HepG2 (cell line): ENCODE measurements around the gene VEGFB. TPM values are rescaled to one million over a fixed set of nuclear protein-coding genes. Genes with fewer than 3 reads are reported as not detected.

Experiments used
- BCL6 ChIP-seq: IDR thresholded peaks from 2 replicates; pipeline ENCODE4 v1.6.1; 2016; ENCODE audit warnings: missing genetic modification reagents, missing compliant biosample characterization
- EEA1 ChIP-seq: sonication (generic); formaldehyde crosslinking; IDR thresholded peaks from 2 replicates; pipeline ENCODE4 v1.5.1; 2020; ENCODE audit warnings: mild to moderate bottlenecking, missing genetic modification reagents, borderline replicate concordance
- ELF3 ChIP-seq: IDR thresholded peaks from 2 replicates; pipeline ENCODE4 v1.6.1; 2016; ENCODE audit warnings: missing genetic modification reagents, missing compliant biosample characterization
- GLI4 ChIP-seq: sonication (generic); formaldehyde crosslinking; IDR thresholded peaks from 2 replicates; pipeline ENCODE4 v1.5.1; 2020; ENCODE audit warnings: missing genetic modification reagents, mild to moderate bottlenecking, moderate library complexity, borderline replicate concordance
- JUNB ChIP-seq: sonication (generic); formaldehyde crosslinking; IDR thresholded peaks from 2 replicates; pipeline ENCODE4 v1.8.0; 2022; ENCODE audit warnings: missing genetic modification reagents, mild to moderate bottlenecking, borderline replicate concordance
- NR2F1 ChIP-seq, 2 experiments: fragments of 450-650 bp in 1 of 2; formaldehyde crosslinking in 1 of 2; IDR thresholded peaks; 2 replicates each; pipeline versions ENCODE4 v1.5.0 to v1.6.1; 2016 to 2020; ENCODE audit warnings: mild to moderate bottlenecking in 1 of 2, missing compliant biosample characterization in 1 of 2, missing genetic modification reagents in 1 of 2, moderate library complexity in 1 of 2
- SMYD3 ChIP-seq: sonication (generic); formaldehyde crosslinking; IDR thresholded peaks from 2 replicates; pipeline ENCODE4 v1.8.1; 2023; ENCODE audit warnings: mild to moderate bottlenecking, missing genetic modification reagents
- THAP11 ChIP-seq: IDR thresholded peaks from 2 replicates; pipeline ENCODE4 v1.6.1; 2016; ENCODE audit warnings: missing biosample characterization, missing genetic modification reagents
- YY1 ChIP-seq: IDR thresholded peaks from 2 replicates; pipeline ENCODE4 v1.6.1; 2011; ENCODE audit warnings: low read length, low read depth, moderate library complexity, mild to moderate bottlenecking; ENCODE audit not compliant: insufficient read depth, insufficient replicate concordance
- ZNF660 ChIP-seq: sonication (generic); formaldehyde crosslinking; IDR thresholded peaks from 2 replicates; pipeline ENCODE4 v1.5.1; 2020; ENCODE audit warnings: mild to moderate bottlenecking, low read depth, missing genetic modification reagents, borderline replicate concordance
- ZNF775 ChIP-seq: sonication (generic); formaldehyde crosslinking; IDR thresholded peaks from 2 replicates; pipeline ENCODE4 v1.4.0; 2020; ENCODE audit warnings: missing genetic modification reagents, mild to moderate bottlenecking, moderate library complexity, borderline replicate concordance
- ZNF83 ChIP-seq: sonication (generic); formaldehyde crosslinking; IDR thresholded peaks from 2 replicates; pipeline ENCODE4 v1.4.0; 2020; ENCODE audit warnings: missing genetic modification reagents, mild to moderate bottlenecking, borderline replicate concordance
- ZNF883 ChIP-seq: sonication (generic); formaldehyde crosslinking; IDR thresholded peaks from 2 replicates; pipeline ENCODE4 v1.5.1; 2020; ENCODE audit warnings: mild to moderate bottlenecking, missing genetic modification reagents; ENCODE audit errors: not compliant biosample characterization
- ZSCAN22 ChIP-seq: sonication (generic); formaldehyde crosslinking; IDR thresholded peaks from 2 replicates; pipeline ENCODE4 v1.4.0; 2020; ENCODE audit warnings: mild to moderate bottlenecking, missing genetic modification reagents
- ZSCAN25 ChIP-seq: sonication (generic); formaldehyde crosslinking; IDR thresholded peaks from 2 replicates; pipeline ENCODE4 v1.8.0; 2022; ENCODE audit warnings: mild to moderate bottlenecking, missing genetic modification reagents
- polyA plus RNA-seq, 8 experiments: library from polyadenylated mRNA; depleted of rRNA in 3 of 8; stranded (reverse) in 7 of 8; unstranded in 1 of 8; fragments of >200 nt; fragmentation: Illumina TruSeq in 4 of 8; extraction: Trizol in 4 of 8; gene quantifications; 2 replicates each; pipeline versions ENCODE4 v1.2.1 to v1.2.3, GENCODE V29; 2011 to 2016; ENCODE audit warnings: low read depth in 4 of 8, missing spikeins in 1 of 8, mixed read lengths in 1 of 8; ENCODE audit not compliant: insufficient read depth in 1 of 8
- total RNA-seq, 5 experiments: library from RNA; depleted of rRNA; stranded (reverse); fragments of >200 nt; fragmentation: Illumina TruSeq; extraction: Trizol; gene quantifications; 2 replicates each; pipeline ENCODE4 v1.2.3, GENCODE V29; 2016; ENCODE audit warnings: low read depth in 1 of 5
- TF ChIP-seq, protein P1 (sequence below): sonication (generic); formaldehyde crosslinking; IDR thresholded peaks from 2 replicates; pipeline ENCODE4 v1.4.0; 2020; ENCODE audit warnings: missing genetic modification reagents, mild to moderate bottlenecking, borderline replicate concordance
- TF ChIP-seq, protein P2 (sequence below): sonication (generic); formaldehyde crosslinking; IDR thresholded peaks from 2 replicates; pipeline ENCODE4 v1.5.0; 2020; ENCODE audit warnings: mild to moderate bottlenecking, missing genetic modification reagents, borderline replicate concordance
- TF ChIP-seq, protein P3 (sequence below): sonication (generic); formaldehyde crosslinking; IDR thresholded peaks from 2 replicates; pipeline ENCODE4 v1.4.0; 2020; ENCODE audit warnings: missing genetic modification reagents

VEGFB gene
- total and polyA plus RNA-seq, 2 of the 13 experiments (the other 11 are each of a cell fraction or from before 2014, with no cell fraction given): 9.0 to 11.3 TPM

DNA sequence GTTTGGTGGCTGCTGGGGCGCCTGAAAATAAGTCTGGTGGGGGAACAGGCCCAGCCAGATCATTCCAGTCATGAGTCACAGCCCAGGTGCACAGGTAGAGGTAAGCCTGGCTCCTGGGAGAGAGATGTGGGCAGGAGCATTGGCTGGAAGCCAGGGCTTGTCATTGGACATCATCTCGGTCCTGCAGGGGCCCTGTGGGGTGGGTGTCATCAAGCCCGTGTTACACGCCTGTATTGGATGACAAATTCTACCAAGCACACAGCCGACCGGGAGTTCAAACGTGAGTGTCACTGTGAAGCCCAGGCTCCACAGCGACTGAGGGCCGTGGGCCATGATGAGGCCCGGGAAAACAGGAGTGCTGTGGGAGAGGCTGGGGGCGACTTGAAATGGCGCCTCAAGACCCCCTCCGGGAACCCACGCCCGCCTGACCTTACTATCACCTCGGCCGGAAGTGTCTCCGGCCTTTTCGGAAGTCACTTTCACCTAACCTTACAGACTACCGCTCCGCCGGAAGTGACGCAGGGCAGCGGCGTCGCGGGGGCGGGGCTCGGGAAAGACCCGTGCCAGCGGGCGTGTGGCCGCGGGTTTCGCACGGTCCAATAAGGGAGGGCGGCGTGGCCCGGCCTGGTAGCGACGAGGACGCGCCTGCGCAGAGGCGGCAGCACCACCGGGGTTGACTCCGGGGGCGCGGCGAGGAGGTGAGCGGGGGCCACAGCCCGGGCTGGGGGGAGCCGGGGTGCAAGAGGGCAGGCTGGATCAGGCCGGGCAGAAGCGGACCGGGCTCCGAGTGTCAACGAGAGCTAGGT lies 6.3 kb downstream of the VEGFB start, which contains the start of gene FKBP2 (continued):
- no peak for TF ChIP-seq SMYD3 (CRISPR knock-in tag)
- peak; percentile 29; the same call in 1 of the 2 replicates for TF ChIP-seq ZSCAN25 (CRISPR knock-in tag)
- TF ChIP-seq ZNF883 (CRISPR knock-in tag): peak; percentile 25
- no peak for TF ChIP-seq ZNF660 (CRISPR knock-in tag)
- peak; percentile 57; the same call in 1 of the 2 replicates for TF ChIP-seq ELF3 (CRISPR knock-in tag)
- peak; percentile 71 for TF ChIP-seq YY1
- no peak for TF ChIP-seq ZNF775 (CRISPR knock-in tag)
- TF ChIP-seq ZSCAN22 (CRISPR knock-in tag): no peak
- no peak for TF ChIP-seq JUNB (CRISPR knock-in tag)
- peak; percentile 94 for TF ChIP-seq THAP11
- TF ChIP-seq, protein P1, sequence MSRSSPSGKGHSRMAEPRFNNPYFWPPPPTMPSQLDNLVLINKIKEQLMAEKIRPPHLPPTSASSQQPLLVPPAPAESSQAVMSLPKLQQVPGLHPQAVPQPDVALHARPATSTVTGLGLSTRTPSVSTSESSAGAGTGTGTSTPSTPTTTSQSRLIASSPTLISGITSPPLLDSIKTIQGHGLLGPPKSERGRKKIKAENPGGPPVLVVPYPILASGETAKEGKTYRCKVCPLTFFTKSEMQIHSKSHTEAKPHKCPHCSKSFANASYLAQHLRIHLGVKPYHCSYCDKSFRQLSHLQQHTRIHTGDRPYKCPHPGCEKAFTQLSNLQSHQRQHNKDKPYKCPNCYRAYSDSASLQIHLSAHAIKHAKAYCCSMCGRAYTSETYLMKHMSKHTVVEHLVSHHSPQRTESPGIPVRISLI (CRISPR knock-in tag): no peak
- TF ChIP-seq, protein P2, sequence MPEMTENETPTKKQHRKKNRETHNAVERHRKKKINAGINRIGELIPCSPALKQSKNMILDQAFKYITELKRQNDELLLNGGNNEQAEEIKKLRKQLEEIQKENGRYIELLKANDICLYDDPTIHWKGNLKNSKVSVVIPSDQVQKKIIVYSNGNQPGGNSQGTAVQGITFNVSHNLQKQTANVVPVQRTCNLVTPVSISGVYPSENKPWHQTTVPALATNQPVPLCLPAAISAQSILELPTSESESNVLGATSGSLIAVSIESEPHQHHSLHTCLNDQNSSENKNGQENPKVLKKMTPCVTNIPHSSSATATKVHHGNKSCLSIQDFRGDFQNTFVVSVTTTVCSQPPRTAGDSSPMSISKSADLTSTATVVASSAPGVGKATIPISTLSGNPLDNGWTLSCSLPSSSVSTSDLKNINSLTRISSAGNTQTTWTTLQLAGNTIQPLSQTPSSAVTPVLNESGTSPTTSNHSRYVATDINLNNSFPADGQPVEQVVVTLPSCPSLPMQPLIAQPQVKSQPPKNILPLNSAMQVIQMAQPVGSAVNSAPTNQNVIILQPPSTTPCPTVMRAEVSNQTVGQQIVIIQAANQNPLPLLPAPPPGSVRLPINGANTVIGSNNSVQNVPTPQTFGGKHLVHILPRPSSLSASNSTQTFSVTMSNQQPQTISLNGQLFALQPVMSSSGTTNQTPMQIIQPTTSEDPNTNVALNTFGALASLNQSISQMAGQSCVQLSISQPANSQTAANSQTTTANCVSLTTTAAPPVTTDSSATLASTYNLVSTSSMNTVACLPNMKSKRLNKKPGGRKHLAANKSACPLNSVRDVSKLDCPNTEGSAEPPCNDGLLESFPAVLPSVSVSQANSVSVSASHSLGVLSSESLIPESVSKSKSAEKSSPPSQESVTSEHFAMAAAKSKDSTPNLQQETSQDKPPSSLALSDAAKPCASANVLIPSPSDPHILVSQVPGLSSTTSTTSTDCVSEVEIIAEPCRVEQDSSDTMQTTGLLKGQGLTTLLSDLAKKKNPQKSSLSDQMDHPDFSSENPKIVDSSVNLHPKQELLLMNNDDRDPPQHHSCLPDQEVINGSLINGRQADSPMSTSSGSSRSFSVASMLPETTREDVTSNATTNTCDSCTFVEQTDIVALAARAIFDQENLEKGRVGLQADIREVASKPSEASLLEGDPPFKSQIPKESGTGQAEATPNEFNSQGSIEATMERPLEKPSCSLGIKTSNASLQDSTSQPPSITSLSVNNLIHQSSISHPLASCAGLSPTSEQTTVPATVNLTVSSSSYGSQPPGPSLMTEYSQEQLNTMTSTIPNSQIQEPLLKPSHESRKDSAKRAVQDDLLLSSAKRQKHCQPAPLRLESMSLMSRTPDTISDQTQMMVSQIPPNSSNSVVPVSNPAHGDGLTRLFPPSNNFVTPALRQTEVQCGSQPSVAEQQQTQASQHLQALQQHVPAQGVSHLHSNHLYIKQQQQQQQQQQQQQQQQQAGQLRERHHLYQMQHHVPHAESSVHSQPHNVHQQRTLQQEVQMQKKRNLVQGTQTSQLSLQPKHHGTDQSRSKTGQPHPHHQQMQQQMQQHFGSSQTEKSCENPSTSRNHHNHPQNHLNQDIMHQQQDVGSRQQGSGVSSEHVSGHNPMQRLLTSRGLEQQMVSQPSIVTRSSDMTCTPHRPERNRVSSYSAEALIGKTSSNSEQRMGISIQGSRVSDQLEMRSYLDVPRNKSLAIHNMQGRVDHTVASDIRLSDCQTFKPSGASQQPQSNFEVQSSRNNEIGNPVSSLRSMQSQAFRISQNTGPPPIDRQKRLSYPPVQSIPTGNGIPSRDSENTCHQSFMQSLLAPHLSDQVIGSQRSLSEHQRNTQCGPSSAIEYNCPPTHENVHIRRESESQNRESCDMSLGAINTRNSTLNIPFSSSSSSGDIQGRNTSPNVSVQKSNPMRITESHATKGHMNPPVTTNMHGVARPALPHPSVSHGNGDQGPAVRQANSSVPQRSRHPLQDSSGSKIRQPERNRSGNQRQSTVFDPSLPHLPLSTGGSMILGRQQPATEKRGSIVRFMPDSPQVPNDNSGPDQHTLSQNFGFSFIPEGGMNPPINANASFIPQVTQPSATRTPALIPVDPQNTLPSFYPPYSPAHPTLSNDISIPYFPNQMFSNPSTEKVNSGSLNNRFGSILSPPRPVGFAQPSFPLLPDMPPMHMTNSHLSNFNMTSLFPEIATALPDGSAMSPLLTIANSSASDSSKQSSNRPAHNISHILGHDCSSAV (CRISPR knock-in tag): peak; percentile 10; the same call in 1 of the 2 replicates
- peak; percentile 68; the same call in 1 of the 2 replicates for TF ChIP-seq GLI4
- TF ChIP-seq, protein P3, sequence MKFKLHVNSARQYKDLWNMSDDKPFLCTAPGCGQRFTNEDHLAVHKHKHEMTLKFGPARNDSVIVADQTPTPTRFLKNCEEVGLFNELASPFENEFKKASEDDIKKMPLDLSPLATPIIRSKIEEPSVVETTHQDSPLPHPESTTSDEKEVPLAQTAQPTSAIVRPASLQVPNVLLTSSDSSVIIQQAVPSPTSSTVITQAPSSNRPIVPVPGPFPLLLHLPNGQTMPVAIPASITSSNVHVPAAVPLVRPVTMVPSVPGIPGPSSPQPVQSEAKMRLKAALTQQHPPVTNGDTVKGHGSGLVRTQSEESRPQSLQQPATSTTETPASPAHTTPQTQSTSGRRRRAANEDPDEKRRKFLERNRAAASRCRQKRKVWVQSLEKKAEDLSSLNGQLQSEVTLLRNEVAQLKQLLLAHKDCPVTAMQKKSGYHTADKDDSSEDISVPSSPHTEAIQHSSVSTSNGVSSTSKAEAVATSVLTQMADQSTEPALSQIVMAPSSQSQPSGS (CRISPR knock-in tag): peak; percentile 51; the same call in 1 of the 2 replicates
- no peak; a peak in 1 of 4 replicates for TF ChIP-seq NR2F1 (CRISPR knock-in tag; IDR thresholded peaks at IDR 0.05)
- no peak for TF ChIP-seq EEA1 (CRISPR knock-in tag)
- no peak for TF ChIP-seq BCL6 (CRISPR knock-in tag)
- TF ChIP-seq ZNF83 (CRISPR knock-in tag): no peak
